LoVo (cell line): ENCODE results near the gene ART3.

Source experiments
- DNase-seq: peaks from one replicate; pipeline ENCODE4 v3.0.0-alpha.2; 2016; ENCODE audit warnings: low spot score

The ART3 gene

GRCh38 chr4:76148142-76148865, 73.8 kb downstream of the ART3 start, which contains the start of gene NUP54:
NUP54 (minus strand) TSS chr4:76148397; CDS start chr4:76148374, 23 bp downstream.
- peak; percentile 94 for DNase-seq

GRCh38 chr4:76153356-76153755, 78.8 kb downstream of the ART3 start:
- DNase-seq: no peak

DNA sequence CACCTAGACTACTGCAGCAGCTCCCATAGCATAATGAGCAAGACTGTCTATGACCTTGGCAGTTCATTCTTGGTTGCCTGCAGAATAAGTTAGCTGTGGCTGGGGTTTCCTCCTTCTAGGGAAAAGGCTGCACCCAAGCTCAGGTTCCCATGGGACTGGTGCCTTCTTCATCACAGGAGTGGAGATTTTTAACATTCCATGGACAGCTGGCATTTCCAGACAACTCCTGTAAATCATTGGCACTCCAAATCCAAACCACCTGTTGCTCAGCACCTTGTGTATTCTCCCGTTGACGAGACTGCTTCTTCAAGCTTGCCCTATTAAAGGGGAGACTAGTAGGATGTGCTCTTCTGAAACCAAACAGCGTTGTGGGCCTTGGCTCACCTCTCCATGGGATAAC, 81.5 kb downstream of the ART3 start:
- no peak for DNase-seq

GRCh38 chr4:76156635-76157034, 82.1 kb downstream of the ART3 start:
- no peak for DNase-seq

GRCh38 chr4:76160355-76160754, 85.8 kb downstream of the ART3 start:
- DNase-seq: no peak
